GM12865 (cell line): Measurements from ENCODE around the gene IL1RAPL2.
"Not testable (repeated sequence)": the region's sequence is repeated elsewhere in the genome, so short reads cannot be mapped to it uniquely, and the experiment has no call there.

ENCODE experiments used
- DNase-seq: peaks from one replicate; pipeline ENCODE4 v3.0.0; 2010; ENCODE audit warnings: low read depth
- H3K4me3 ChIP-seq: 2 replicates; pipeline ENCODE4 v1.5.1; 2011; ENCODE audit warnings: mild to moderate bottlenecking, low read depth, low read length, control low read depth
- TF ChIP-seq, protein P1 (sequence below): IDR thresholded peaks from 2 replicates; pipeline ENCODE4 v1.5.1; 2011; ENCODE audit warnings: low read length, control low read depth, low read depth, inconsistent platforms; ENCODE audit not compliant: insufficient read depth; ENCODE audit errors: missing control alignments

Gene IL1RAPL2

DNA sequence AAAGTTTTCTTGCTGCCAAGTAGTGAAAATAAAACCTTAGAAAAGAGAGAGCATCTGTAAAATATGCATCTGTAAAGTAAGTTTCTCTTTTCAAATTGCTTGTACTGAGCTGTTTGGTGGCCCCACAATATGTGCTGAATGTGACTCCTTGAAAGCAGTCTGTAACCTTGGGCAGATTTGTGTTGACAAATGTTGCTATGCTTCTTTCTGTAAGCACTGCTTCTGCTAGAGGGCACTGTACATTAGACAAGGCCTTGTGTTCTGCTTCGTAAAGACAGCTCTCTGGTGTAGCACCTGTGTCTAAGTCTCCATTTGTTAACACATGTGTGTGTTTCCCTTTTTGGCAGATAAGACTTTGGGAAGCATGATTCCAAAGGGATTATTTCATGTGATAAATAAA lies 1199.7 kb downstream of the IL1RAPL2 start:
- TF ChIP-seq, protein P1, sequence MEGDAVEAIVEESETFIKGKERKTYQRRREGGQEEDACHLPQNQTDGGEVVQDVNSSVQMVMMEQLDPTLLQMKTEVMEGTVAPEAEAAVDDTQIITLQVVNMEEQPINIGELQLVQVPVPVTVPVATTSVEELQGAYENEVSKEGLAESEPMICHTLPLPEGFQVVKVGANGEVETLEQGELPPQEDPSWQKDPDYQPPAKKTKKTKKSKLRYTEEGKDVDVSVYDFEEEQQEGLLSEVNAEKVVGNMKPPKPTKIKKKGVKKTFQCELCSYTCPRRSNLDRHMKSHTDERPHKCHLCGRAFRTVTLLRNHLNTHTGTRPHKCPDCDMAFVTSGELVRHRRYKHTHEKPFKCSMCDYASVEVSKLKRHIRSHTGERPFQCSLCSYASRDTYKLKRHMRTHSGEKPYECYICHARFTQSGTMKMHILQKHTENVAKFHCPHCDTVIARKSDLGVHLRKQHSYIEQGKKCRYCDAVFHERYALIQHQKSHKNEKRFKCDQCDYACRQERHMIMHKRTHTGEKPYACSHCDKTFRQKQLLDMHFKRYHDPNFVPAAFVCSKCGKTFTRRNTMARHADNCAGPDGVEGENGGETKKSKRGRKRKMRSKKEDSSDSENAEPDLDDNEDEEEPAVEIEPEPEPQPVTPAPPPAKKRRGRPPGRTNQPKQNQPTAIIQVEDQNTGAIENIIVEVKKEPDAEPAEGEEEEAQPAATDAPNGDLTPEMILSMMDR = no peak
- no peak overlapping the region for H3K4me3 ChIP-seq
- no peak for DNase-seq

DNA sequence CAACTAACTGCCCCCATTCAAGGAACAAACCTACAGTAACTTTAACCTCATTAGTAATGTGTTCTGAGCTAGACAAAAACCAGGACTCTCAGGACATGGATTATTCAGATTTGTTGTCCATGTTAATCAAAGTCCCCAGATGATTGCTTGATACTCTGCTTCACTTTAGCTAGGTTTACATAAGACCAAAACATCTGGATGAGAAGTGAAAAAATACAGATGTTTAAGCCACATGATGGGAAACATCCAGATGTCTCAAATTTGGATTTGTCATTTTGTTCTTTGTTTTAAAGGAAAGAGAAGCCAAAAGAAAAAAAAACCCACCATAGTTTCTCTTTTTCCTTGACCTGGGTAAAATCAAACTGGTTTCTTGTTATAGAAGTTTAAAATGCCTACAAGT lies 1207.8 kb downstream of the IL1RAPL2 start:
- DNase-seq = no peak
- no peak overlapping the region for H3K4me3 ChIP-seq
- TF ChIP-seq, protein P1 = no peak

DNA sequence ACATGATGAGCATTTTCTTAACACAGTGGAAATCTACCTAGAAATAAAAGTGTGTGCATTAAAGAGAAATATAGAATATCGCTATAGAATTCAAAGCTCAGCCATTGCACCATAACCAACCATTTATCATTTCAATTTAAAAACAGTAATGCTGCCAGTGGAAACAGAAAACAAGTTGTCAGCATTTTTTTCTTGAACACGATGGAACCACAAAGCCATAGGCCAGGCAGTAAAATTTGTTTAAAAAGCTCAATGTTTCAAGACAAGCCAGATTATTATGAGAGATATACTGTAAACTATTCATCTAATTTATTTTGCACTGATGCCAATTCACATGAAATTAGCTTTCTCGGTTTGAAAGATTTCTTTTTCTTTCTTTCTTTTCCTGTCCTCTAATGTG lies 1209.7 kb downstream of the IL1RAPL2 start:
- H3K4me3 ChIP-seq = no peak overlapping the region
- TF ChIP-seq, protein P1 = no peak
- no peak for DNase-seq

DNA sequence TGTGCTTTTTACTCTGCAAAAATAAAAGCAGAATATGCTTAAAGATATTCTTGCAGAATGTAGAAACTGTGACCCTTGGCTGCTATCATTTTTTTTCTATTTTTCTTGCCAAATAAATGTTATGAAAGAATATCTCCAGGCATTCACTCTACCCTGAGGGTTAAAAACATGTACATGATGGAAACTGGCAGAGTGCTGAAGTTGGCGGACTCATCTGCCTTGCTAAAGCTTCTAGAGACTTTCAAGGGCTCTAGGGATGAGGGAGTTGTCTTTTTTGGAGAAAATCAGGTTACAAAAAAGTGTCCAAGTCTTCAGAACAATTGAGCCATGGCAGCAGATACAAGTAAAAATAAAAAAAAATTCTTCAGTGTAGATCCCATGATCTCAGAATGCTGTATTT lies 1215.8 kb downstream of the IL1RAPL2 start:
- no peak for DNase-seq
- TF ChIP-seq, protein P1 = no peak
- no peak overlapping the region for H3K4me3 ChIP-seq

DNA sequence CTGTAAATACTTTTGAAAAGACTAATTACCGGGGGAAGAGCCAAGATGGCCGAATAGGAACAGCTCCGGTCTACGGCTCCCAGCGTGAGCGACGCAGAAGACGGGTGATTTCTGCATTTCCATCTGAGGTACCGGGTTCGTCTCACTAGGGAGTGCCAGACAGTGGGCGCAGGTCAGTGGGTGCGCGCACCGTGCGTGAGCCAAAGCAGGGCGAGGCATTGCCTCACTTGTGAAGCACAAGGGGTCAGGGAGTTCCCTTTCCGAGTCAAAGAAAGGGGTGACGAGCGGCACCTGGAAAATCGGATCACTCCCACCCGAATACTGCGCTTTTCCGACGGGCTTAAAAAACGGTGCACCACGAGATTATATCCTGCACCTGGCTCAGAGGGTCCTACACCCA lies 1230.9 kb downstream of the IL1RAPL2 start:
- not testable (repeated sequence) for DNase-seq, H3K4me3 ChIP-seq

DNA sequence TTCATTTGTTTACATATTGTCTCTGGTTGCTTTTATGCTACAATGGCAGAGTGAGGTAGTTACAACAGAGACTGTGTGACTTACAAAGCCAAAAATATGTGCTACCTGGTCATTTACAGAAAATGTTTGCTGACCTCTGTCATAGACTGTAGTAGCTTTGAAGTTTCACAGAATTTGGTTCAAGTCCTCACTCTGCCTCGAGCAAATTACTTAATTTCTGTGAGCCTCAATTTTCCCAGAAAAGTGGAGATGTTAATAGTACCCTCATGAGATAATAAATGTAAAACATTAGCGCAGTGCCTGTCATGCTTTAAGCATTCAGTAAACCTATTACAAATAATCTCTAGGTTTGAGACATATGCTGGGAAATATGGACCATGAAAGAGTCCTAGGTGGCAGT lies 1237.9 kb downstream of the IL1RAPL2 start:
- TF ChIP-seq, protein P1 = no peak
- no peak for DNase-seq
- H3K4me3 ChIP-seq = no peak overlapping the region

DNA sequence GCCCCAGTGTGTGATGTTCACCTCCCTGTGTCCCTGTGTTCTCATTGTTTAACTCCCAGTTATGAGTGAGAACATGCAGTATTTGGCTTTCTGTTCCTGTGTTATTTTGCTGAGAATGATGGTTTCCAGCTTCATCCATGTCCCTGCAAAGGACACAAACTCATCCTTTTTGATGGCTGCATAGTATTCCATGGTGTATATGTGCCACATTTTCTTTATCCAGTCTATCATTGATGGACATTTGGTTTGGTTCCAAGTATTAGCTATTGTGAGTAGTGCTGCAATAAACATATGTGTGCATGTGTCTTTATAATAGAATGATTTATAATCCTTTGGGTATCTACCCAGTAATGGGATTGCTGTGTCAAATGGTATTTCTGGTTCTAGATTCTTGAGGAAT lies 1239.7 kb downstream of the IL1RAPL2 start:
- DNase-seq, H3K4me3 ChIP-seq: not testable (repeated sequence)

DNA sequence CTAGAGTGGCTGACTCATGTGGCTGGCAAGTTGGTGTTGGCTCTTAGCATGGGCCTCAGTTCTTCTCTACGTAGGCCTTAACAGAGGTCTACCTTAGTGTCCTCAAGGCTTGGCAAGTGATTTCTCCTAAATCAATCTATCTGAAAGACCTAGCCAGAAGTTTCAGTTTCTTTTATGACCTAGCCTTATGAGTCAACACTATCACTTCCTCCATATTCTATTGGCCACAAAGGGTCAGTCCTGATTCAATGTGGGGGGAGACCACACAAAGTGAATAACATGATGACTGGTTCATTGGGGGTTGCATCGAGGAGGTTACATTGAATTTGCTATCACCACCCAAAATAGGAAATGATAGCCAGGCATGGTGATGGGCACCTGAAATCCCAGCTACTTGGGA lies 1250.5 kb downstream of the IL1RAPL2 start:
- DNase-seq = peak; percentile 0
- TF ChIP-seq, protein P1 = no peak
- no peak overlapping the region for H3K4me3 ChIP-seq
